ENCODE measurements around the gene ANGPT4.

DNA sequence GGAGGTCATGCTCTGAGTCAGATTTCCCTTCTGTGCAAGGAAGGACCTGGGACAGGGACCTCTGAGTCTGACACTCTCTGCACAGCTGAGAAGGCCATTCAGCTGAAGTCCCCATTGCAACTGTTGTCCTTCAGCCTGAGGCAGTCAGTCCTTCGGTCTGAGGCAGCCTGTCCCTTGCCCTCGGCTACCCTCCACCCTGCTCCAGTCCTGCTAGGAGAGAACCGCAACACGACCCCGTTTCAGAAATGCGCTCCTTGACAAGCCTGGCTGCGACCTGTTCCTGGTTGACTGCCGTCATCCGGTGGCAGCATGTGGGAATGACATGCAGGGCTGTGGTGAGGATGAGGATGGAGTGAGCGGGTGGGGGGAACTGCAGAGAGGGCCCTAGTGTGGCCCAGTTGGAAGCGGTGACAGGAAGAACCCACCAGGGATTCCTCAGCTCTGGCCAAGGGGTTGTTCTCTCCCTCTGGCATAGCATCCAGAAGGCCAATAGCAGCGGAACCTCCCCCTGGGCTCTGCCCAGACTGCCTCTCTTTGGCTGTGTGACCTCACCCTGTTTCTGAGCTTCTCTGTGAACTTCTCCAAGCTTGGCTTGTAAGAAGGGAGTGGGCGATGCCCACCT is 40.3 kb upstream of the ANGPT4 start:
- no peak for TF ChIP-seq POLR2AphosphoS5 (IDR thresholded peaks at IDR 0.05; ENCODE audit: borderline replicate concordance, low read depth, low read length)
- no peak for TF ChIP-seq EZH2 (IDR thresholded peaks at IDR 0.05)
- TF ChIP-seq FOXP2 (optimal IDR thresholded peaks at IDR 0.05; ENCODE audit: control extremely low read depth, extremely low read length, insufficient read depth) = no peak

Measured in SK-N-MC (cell line).